DND-41 (cell line): ENCODE measurements around the gene TXLNB.

Experiments used
- ATAC-seq: fragments of 200-7000 bp; cut with Tn5 transposase; 3 replicates; pipeline ENCODE4 v1.9.1; 2021; ENCODE audit warnings: low read depth; ENCODE audit not compliant: insufficient read depth
- DNase-seq: peaks from one replicate; pipeline ENCODE4 v3.0.0-alpha.2; 2020
- H2AFZ ChIP-seq: 2 replicates; pipeline ENCODE4 v1.6.0; 2012; ENCODE audit warnings: low read depth, low read length
- H3K27ac ChIP-seq: 2 replicates; pipeline ENCODE4 v1.5.1; 2012; ENCODE audit warnings: low read length, inconsistent platforms
- H3K27me3 ChIP-seq: fragments of 200-600 bp; sonication (generic); 2 replicates; pipeline ENCODE4 v1.6.0; 2012; ENCODE audit warnings: low read length, mild to moderate bottlenecking, inconsistent platforms; ENCODE audit not compliant: insufficient read depth, poor library complexity
- H3K36me3 ChIP-seq: 2 replicates; pipeline ENCODE4 v1.5.1; 2012; ENCODE audit warnings: low read length, inconsistent platforms; ENCODE audit not compliant: insufficient read depth
- H3K4me1 ChIP-seq: 2 replicates; pipeline ENCODE4 v1.5.1; 2012; ENCODE audit warnings: mild to moderate bottlenecking, low read length; ENCODE audit not compliant: insufficient read depth
- H3K4me2 ChIP-seq: 2 replicates; pipeline ENCODE4 v1.6.0; 2012; ENCODE audit warnings: mild to moderate bottlenecking, moderate library complexity, low read length, inconsistent platforms; ENCODE audit not compliant: insufficient read depth
- H3K4me3 ChIP-seq, 2 experiments: fragments of 200-600 bp in 1 of 2; shearing (Covaris generic) in 1 of 2; 2 replicates each; pipeline ENCODE4 v1.5.1; 2012 to 2016; ENCODE audit warnings: inconsistent platforms in 2 of 2, low read length in 2 of 2, mild to moderate bottlenecking in 2 of 2, low read depth in 1 of 2, moderate library complexity in 1 of 2
- H3K79me2 ChIP-seq: 2 replicates; pipeline ENCODE4 v1.6.0; 2012; ENCODE audit warnings: low read length, inconsistent platforms; ENCODE audit not compliant: insufficient read depth
- H3K9ac ChIP-seq: 2 replicates; pipeline ENCODE4 v1.6.0; 2012; ENCODE audit warnings: low read depth, mild to moderate bottlenecking, inconsistent platforms, low read length, moderate library complexity
- H3K9me3 ChIP-seq: 2 replicates; pipeline ENCODE4 v1.5.1; 2012; ENCODE audit warnings: low read length, moderate library complexity, mild to moderate bottlenecking, inconsistent platforms; ENCODE audit not compliant: insufficient read depth, severe bottlenecking
- H4K20me1 ChIP-seq: 2 replicates; pipeline ENCODE4 v1.6.0; 2012; ENCODE audit warnings: low read length; ENCODE audit not compliant: insufficient read depth
- CTCF ChIP-seq: IDR thresholded peaks from 2 replicates; pipeline ENCODE4 v1.5.1; 2012; ENCODE audit warnings: borderline replicate concordance, low read length, moderate library complexity, mild to moderate bottlenecking; ENCODE audit not compliant: poor library complexity, severe bottlenecking; ENCODE audit errors: extremely low read depth
- EZH2 ChIP-seq: IDR thresholded peaks from 3 replicates; pipeline ENCODE4 v1.6.1; 2012; ENCODE audit warnings: borderline replicate concordance, low read depth, mild to moderate bottlenecking, moderate library complexity, low read length, inconsistent platforms; ENCODE audit not compliant: severe bottlenecking

TXLNB gene

GRCh38 chr6:139285590-139285989 is 6.2 kb downstream of the TXLNB start:
- Histone ChIP-seq H3K27ac (no peak overlapping the region), H3K27me3 (no peaks in the 10 kb centered on the region), H3K4me3 (no peak overlapping the region), H3K36me3 (no peaks in the 10 kb centered on the region), H3K9ac (no peak overlapping the region), H4K20me1 (no peaks in the 10 kb centered on the region), H3K9me3 (no peaks in the 10 kb centered on the region), H2AFZ (no peak overlapping the region), H3K4me1 (peaks cover 13% of the 10 kb centered on the region), H3K4me2 (no peak overlapping the region), H3K79me2 (no peaks in the 10 kb centered on the region)
- DNase-seq: no peak
- TF ChIP-seq EZH2 (no peak), CTCF (no peak)
- no peak for ATAC-seq

GRCh38 chr6:139284789-139285188 is 7.0 kb downstream of the TXLNB start:
- no peaks in the 10 kb centered on the region for H3K9me3 ChIP-seq
- H3K4me1 ChIP-seq: peaks cover 13% of the 10 kb centered on the region
- no peak for TF ChIP-seq EZH2
- TF ChIP-seq CTCF: no peak

GRCh38 chr6:139282684-139283083 is 9.1 kb downstream of the TXLNB start:
- DNase-seq: no peak

More at GRCh38 chr6:139284789-139285188, 7.0 kb downstream of the TXLNB start:
- H2AFZ ChIP-seq: no peak overlapping the region
- DNase-seq (no peak), ATAC-seq (no peak)
- no peaks in the 10 kb centered on the region for H3K27me3 ChIP-seq
- no peaks in the 10 kb centered on the region for H3K79me2 ChIP-seq
- no peak overlapping the region for H3K4me2 ChIP-seq
- no peaks in the 10 kb centered on the region for H3K36me3 ChIP-seq
- H4K20me1 ChIP-seq: no peaks in the 10 kb centered on the region
- H3K4me3 ChIP-seq: no peak overlapping the region
- no peak overlapping the region for H3K9ac ChIP-seq
- H3K27ac ChIP-seq: no peak overlapping the region

More at GRCh38 chr6:139282684-139283083, 9.1 kb downstream of the TXLNB start:
- no peak for ATAC-seq
- H2AFZ ChIP-seq: no peak overlapping the region
- H3K27ac ChIP-seq: no peak overlapping the region
- H3K4me3 ChIP-seq: no peak overlapping the region
- TF ChIP-seq CTCF (no peak), EZH2 (no peak)
- no peak overlapping the region for H3K4me2 ChIP-seq
- H3K27me3 ChIP-seq: no peaks in the 10 kb centered on the region
- H3K36me3 ChIP-seq: no peaks in the 10 kb centered on the region
- H3K9me3 ChIP-seq: no peaks in the 10 kb centered on the region
- H3K4me1 ChIP-seq: peaks cover 17% of the 10 kb centered on the region
- H3K79me2 ChIP-seq: no peaks in the 10 kb centered on the region
- no peak overlapping the region for H3K9ac ChIP-seq
- no peaks in the 10 kb centered on the region for H4K20me1 ChIP-seq
